Vagina (tissue), 2 donors: ENCODE measurements around the gene B3GAT2.

ENCODE experiments used
- POLR2A ChIP-seq, 2 donors: fragments of 450-650 bp; IDR thresholded peaks; one replicate each; pipeline ENCODE4 v1.6.1; 2017; ENCODE audit warnings: antibody characterized with exemption in 2 of 2, mild to moderate bottlenecking in 2 of 2, moderate library complexity in 2 of 2
- TF ChIP-seq, protein P1 (sequence below), 3 experiments: fragments of 450-650 bp in 2 of 3; fragments of 200-600 bp in 1 of 3; sonication (generic) in 1 of 3; IDR thresholded peaks; one replicate each; pipeline ENCODE4 v1.5.1; 2017 to 2019; ENCODE audit warnings: antibody characterized with exemption in 3 of 3, mild to moderate bottlenecking in 2 of 3, moderate library complexity in 2 of 3

DNA sequence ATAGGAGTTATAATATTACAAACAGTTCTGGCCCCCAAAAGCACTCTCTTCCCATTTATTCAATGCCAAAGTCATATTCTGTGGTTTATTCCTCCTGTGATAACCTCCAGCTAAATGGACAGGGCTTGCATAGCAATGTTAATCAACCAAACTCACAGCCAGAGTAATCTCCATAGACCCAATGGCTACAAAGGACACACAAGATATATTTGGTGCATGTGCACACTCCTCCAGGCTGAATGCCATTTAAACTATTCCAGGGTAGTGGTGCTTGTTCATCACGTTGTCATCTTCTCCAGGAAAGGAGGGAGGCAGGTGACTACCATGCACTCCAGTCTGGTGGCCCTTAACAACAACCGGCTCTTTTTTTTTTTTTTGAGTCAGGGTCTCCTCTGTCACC, 56.8 kb downstream of the B3GAT2 start:
- TF ChIP-seq, protein P1, sequence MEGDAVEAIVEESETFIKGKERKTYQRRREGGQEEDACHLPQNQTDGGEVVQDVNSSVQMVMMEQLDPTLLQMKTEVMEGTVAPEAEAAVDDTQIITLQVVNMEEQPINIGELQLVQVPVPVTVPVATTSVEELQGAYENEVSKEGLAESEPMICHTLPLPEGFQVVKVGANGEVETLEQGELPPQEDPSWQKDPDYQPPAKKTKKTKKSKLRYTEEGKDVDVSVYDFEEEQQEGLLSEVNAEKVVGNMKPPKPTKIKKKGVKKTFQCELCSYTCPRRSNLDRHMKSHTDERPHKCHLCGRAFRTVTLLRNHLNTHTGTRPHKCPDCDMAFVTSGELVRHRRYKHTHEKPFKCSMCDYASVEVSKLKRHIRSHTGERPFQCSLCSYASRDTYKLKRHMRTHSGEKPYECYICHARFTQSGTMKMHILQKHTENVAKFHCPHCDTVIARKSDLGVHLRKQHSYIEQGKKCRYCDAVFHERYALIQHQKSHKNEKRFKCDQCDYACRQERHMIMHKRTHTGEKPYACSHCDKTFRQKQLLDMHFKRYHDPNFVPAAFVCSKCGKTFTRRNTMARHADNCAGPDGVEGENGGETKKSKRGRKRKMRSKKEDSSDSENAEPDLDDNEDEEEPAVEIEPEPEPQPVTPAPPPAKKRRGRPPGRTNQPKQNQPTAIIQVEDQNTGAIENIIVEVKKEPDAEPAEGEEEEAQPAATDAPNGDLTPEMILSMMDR (IDR thresholded peaks at IDR 0.05) = no peak
- no peak for TF ChIP-seq POLR2A (IDR thresholded peaks at IDR 0.05)
